PC-9 (cell line): ENCODE data around the gene PRSS3. TPM values are rescaled to one million over a fixed set of nuclear protein-coding genes. Genes with fewer than 3 reads are reported as not detected.
"Not testable (repeated sequence)": the region's sequence is repeated elsewhere in the genome, so short reads cannot be mapped to it uniquely, and the experiment has no call there.

ENCODE experiments used
- BruUV-seq: library from RNA; stranded (reverse); fragments of 400-500 nt; replicated peaks from 2 replicates; lab custom pipeline; 2021; lab: Mats Ljungman, UMichigan
- CTCF ChIA-PET: fragments of 300-600 bp; sonication (Branson Sonifier 250); formaldehyde crosslinking; loops from one replicate; lab custom pipeline; 2022; ENCODE audit warnings: antibody characterized with exemption; lab: Charles Lee
- POLR2A ChIA-PET: fragments of 300-600 bp; sonication (Branson Sonifier 250); formaldehyde crosslinking; loops from one replicate; lab custom pipeline; 2022; ENCODE audit warnings: antibody characterized with exemption; ENCODE audit not compliant: unreplicated experiment; lab: Charles Lee
- DNase-seq, 2 experiments: peaks; one replicate each; pipeline versions ENCODE4 v3.0.0 to v3.0.0-alpha.2; 2015 to 2022; ENCODE audit warnings: mixed read lengths in 1 of 2
- H2AFZ ChIP-seq: fragments of 200-600 bp; sonication (generic); 2 replicates; pipeline ENCODE4 v1.8.1; 2017; ENCODE audit warnings: antibody characterized with exemption
- H3F3A ChIP-seq: fragments of 200-600 bp; sonication (generic); 2 replicates; pipeline ENCODE4 v1.8.1; 2017; ENCODE audit warnings: antibody characterized with exemption, mild to moderate bottlenecking, low read depth; ENCODE audit not compliant: insufficient read depth
- H3K27ac ChIP-seq: fragments of 200-600 bp; sonication (generic); 2 replicates; pipeline ENCODE4 v1.6.1; 2016; ENCODE audit warnings: mixed run types
- H3K27me3 ChIP-seq: fragments of 200-600 bp; sonication (generic); 2 replicates; pipeline ENCODE4 v1.6.1; 2016; ENCODE audit warnings: low read depth, mixed run types; ENCODE audit not compliant: insufficient read depth
- H3K36me3 ChIP-seq: fragments of 200-600 bp; sonication (generic); 2 replicates; pipeline ENCODE4 v1.6.1; 2016; ENCODE audit warnings: low read depth, mixed run types
- H3K4me1 ChIP-seq: fragments of 200-600 bp; sonication (generic); replicated peaks from 2 replicates; pipeline ENCODE4 v1.6.1; 2016; ENCODE audit warnings: mixed run types; ENCODE audit not compliant: insufficient read depth
- H3K4me2 ChIP-seq: fragments of 200-600 bp; sonication (generic); 2 replicates; pipeline ENCODE4 v1.6.1; 2017; ENCODE audit warnings: mixed run types
- H3K4me3 ChIP-seq: fragments of 200-600 bp; sonication (generic); 2 replicates; pipeline ENCODE4 v1.6.1; 2016; ENCODE audit warnings: mixed run types
- H3K79me2 ChIP-seq: fragments of 200-600 bp; sonication (generic); 2 replicates; pipeline ENCODE4 v1.6.1; 2017; ENCODE audit warnings: low read depth, mixed run types
- H3K9me2 ChIP-seq: fragments of 200-600 bp; sonication (generic); 2 replicates; pipeline ENCODE4 v1.8.1; 2017; ENCODE audit warnings: mild to moderate bottlenecking; ENCODE audit not compliant: insufficient read depth
- H3K9me3 ChIP-seq: fragments of 200-600 bp; sonication (generic); 2 replicates; pipeline ENCODE4 v1.8.1; 2016; ENCODE audit warnings: low read depth; ENCODE audit not compliant: insufficient read depth
- H4K20me1 ChIP-seq: fragments of 200-600 bp; sonication (generic); 2 replicates; pipeline ENCODE4 v1.8.1; 2017; ENCODE audit not compliant: insufficient read depth
- EZH2 ChIP-seq: fragments of 200-600 bp; sonication (generic); IDR thresholded peaks from 2 replicates; pipeline ENCODE4 v1.8.0; 2017; ENCODE audit warnings: antibody characterized with exemption, low read depth
- intact Hi-C: fragments of 100-400 bp; cut with micrococcal nuclease; formaldehyde crosslinking; loops from one replicate; pipeline ENCODE4 v1.10.0; 2022; ENCODE audit not compliant: unreplicated experiment
- total RNA-seq: library from RNA; stranded (reverse); gene quantifications from 2 replicates; pipeline ENCODE4 v1.2.3, GENCODE V29; 2021
- TF ChIP-seq, protein P1 (sequence below): fragments of 200-600 bp; sonication (generic); conservative IDR thresholded peaks from 2 replicates; pipeline ENCODE4 v1.6.1; 2017; ENCODE audit warnings: mixed run types, antibody characterized with exemption, mild to moderate bottlenecking, moderate library complexity

PRSS3 gene
- total RNA-seq, 1 experiment from 2014 or later, result 1.6 TPM

DNA sequence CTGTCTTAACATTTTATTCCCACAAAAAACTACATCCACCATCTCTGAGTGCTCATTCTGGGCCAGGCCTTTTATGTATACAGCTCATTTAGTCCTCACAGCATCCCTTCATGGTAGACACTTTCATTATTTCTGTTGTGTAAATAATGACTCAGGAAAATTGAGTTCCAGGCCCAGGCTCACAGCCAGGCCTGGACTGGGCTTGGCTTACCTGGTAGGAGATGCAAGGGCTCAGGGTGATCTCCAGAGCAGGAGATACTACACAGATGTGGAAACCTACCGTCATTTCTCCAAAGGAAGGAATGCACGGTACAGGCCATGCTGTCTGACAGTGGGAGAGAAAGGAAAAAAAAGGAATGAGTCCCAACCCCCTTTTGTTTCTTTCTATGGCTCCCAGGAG, 11.8 kb downstream of the PRSS3 start:
- H2AFZ ChIP-seq, H3F3A ChIP-seq, BruUV-seq, POLR2A ChIA-PET, H4K20me1 ChIP-seq, H3K27me3 ChIP-seq, H3K36me3 ChIP-seq, intact Hi-C loops, H3K79me2 ChIP-seq, H3K9me3 ChIP-seq, H3K9me2 ChIP-seq, H3K4me3 ChIP-seq: not testable (repeated sequence)
- Histone ChIP-seq H3K27ac (peak overlapping the region; percentile 40), H3K4me1 (peaks cover 11% of the 10 kb centered on the region), H3K4me2 (0 out of 2 replicates have a peak overlapping the region, but pooled peaks have one; percentile 26)
- peak; percentile 22 to 37 for DNase-seq
- CTCF ChIA-PET, result interaction anchor here (0.6 to 0.7 kb wide), 2 partner anchors 58 to 297 kb away, joined by 3 to 4 read pairs; no protein-coding TSS in a partner anchor

DNA sequence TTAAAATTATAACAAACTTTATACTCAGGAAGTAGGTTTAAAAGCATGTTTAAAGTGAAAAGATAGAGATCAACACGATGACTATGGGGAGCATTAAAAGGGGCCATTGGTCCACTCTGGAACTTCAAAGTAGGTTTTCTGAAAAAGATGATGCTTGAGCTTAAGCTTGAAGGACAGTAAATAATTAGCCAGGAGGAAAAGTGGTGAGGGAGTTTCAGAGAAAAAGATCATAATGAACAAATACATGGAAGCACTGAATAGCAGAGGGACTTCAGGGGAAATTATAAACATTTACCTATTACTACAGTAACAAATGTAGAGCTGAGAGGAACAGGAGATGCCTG, 13.6 kb downstream of the PRSS3 start:
- H3K4me1 ChIP-seq, result peaks cover 13% of the 10 kb centered on the region
- DNase-seq, intact Hi-C loops, H3K9me2 ChIP-seq, H3K4me3 ChIP-seq, BruUV-seq, H2AFZ ChIP-seq, H3F3A ChIP-seq, POLR2A ChIA-PET, H3K27me3 ChIP-seq, H3K27ac ChIP-seq, H3K36me3 ChIP-seq, H3K9me3 ChIP-seq, H3K4me2 ChIP-seq, CTCF ChIA-PET, H4K20me1 ChIP-seq, H3K79me2 ChIP-seq: not testable (repeated sequence)

DNA sequence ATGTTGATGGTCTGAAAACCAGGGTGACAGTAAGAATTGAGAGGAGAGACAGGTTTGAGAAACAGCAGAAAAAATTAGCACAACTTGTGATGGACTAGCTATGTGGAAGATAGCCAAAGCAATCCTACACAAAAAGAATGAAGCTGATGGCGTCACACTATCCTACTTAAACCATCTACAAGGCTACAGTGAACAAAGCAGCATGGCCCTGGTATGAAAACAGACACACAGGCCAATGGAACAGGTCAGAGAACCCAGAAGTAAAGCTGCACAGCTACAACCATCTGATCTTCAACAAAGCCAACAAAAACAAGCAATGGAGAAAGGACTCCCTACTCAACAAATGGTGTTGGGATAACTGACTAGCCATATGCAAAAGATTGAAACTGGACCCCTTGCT, 14.1 kb downstream of the PRSS3 start:
- POLR2A ChIA-PET, result no interaction called here
- Histone ChIP-seq H3K27ac (no peak overlapping the region), H3K79me2 (no peaks in the 10 kb centered on the region), H3K9me3 (no peaks in the 10 kb centered on the region), H3K4me2 (no peak overlapping the region), H2AFZ (no peak overlapping the region), H3K27me3 (no peaks in the 10 kb centered on the region), H3K4me3 (no peak overlapping the region), H3F3A (peaks cover 7% of the 10 kb centered on the region), H4K20me1 (no peaks in the 10 kb centered on the region), H3K4me1 (peaks cover 19% of the 10 kb centered on the region), H3K36me3 (no peaks in the 10 kb centered on the region), H3K9me2 (no peaks in the 10 kb centered on the region)
- CTCF ChIA-PET, result no interaction called here
- TF ChIP-seq EZH2, result no peak
- TF ChIP-seq, protein P1, sequence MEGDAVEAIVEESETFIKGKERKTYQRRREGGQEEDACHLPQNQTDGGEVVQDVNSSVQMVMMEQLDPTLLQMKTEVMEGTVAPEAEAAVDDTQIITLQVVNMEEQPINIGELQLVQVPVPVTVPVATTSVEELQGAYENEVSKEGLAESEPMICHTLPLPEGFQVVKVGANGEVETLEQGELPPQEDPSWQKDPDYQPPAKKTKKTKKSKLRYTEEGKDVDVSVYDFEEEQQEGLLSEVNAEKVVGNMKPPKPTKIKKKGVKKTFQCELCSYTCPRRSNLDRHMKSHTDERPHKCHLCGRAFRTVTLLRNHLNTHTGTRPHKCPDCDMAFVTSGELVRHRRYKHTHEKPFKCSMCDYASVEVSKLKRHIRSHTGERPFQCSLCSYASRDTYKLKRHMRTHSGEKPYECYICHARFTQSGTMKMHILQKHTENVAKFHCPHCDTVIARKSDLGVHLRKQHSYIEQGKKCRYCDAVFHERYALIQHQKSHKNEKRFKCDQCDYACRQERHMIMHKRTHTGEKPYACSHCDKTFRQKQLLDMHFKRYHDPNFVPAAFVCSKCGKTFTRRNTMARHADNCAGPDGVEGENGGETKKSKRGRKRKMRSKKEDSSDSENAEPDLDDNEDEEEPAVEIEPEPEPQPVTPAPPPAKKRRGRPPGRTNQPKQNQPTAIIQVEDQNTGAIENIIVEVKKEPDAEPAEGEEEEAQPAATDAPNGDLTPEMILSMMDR, result no peak
- BruUV-seq, result no TSS peak
- no peak for DNase-seq
- intact Hi-C loops, result no loop called here

DNA sequence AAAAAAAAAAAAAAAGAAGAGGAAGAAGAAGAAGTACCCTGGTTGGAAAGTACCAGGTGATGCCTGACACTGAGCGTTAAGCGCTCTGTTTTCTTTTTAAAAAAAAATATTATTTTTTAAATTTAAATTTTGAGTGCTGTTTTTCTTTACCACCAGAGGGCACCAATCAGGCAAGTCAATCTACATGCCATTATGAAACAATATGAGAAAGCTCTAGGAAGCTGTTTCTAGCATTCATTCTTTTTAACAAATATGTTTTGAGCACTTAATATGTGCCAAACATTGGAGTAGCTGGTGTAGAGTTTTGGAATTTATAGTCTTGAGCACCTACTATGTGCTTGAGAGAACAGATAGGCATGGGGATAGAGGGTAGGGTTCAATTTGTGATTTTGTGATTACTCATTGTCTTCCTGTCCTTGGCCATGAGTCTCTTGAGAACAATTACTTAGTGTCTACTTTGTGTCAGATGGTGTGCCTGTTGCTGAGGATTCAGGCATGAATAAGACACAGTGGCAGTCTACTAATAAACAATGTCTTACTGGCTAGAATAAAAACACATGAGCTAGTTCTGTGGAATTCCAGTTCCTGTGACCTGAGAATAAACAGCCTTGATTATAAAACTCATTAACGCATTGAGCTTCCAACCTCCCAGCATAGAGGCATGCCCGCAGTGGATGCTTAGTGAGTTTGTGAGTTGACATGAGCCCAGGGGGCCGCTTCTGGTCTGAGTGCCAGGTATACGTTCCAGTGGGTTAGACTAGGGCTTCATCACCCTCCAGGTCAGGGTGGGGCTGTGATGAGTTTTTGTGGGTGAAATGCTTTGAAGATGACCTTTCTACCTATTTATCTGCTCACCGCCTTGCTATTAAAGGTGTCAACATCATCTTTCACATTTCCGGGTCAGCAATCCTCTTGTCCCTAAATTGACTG, 18.6 kb downstream of the PRSS3 start:
- Histone ChIP-seq H3K27ac (peak overlapping the region; percentile 96), H2AFZ (no peak overlapping the region), H3K9me3 (no peaks in the 10 kb centered on the region), H3K79me2 (peaks cover 21% of the 10 kb centered on the region), H3K4me2 (no peak overlapping the region; the same call in 1 of the 2 replicates), H4K20me1 (no peaks in the 10 kb centered on the region; the same call in 1 of the 2 replicates), H3K36me3 (no peaks in the 10 kb centered on the region), H3K9me2 (no peaks in the 10 kb centered on the region), H3K4me1 (peaks cover 27% of the 10 kb centered on the region), H3K4me3 (no peak overlapping the region), H3F3A (peaks cover 23% of the 10 kb centered on the region), H3K27me3 (no peaks in the 10 kb centered on the region)
- intact Hi-C loops, result loop anchor here (10.0 kb wide), 1 partner anchor 579 kb away; no protein-coding TSS in a partner anchor
- no peak for TF ChIP-seq EZH2
- TF ChIP-seq, protein P1, result peak; percentile 68
- POLR2A ChIA-PET, result interaction anchor here (0.6 kb wide), 1 partner anchor 213 kb away, joined by 5 read pairs; no protein-coding TSS in a partner anchor
- no TSS peak for BruUV-seq
- DNase-seq, result peak in 1 of 2 experiments; percentile 43
- CTCF ChIA-PET, result interaction anchor here (0.6 to 1.0 kb wide), 5 partner anchors 35 to 454 kb away, joined by 3 to 6 read pairs (median 3); no protein-coding TSS in a partner anchor
